HG02623 (cell line): ENCODE results near the gene MRPS11.
"Not testable (repeated sequence)": the region's sequence is repeated elsewhere in the genome, so short reads cannot be mapped to it uniquely, and the experiment has no call there.

Source experiments
- ATAC-seq: cut with Tn5 transposase; IDR thresholded peaks from one replicate; pipeline ENCODE4 v1.9.1; 2021; ENCODE audit warnings: moderate library complexity; ENCODE audit not compliant: unreplicated experiment

Gene MRPS11

GRCh38 chr15:88454867-88455810 is 12.4 kb upstream of the MRPS11 start:
- peak; percentile 90 for ATAC-seq

- no peak for ATAC-seq
Measured at GRCh38 chr15:88456733-88457132, 10.8 kb upstream of the MRPS11 start.

GRCh38 chr15:88463870-88464532 is 3.5 kb upstream of the MRPS11 start:
- no peak for ATAC-seq

- no peak for ATAC-seq
Measured at GRCh38 chr15:88465633-88466224, 1.8 kb upstream of the MRPS11 start.

GRCh38 chr15:88467935-88468528 is 524 bp downstream of the MRPS11 start:
- no peak for ATAC-seq

GRCh38 chr15:88468721-88469120 is 1.2 kb downstream of the MRPS11 start:
- not testable (repeated sequence) for ATAC-seq

GRCh38 chr15:88469321-88469720 is 1.8 kb downstream of the MRPS11 start:
- ATAC-seq, result no peak

- ATAC-seq, result no peak
Measured at GRCh38 chr15:88470625-88471372, 3.3 kb downstream of the MRPS11 start.

GRCh38 chr15:88472225-88472624 is 4.7 kb downstream of the MRPS11 start:
- ATAC-seq, result no peak

GRCh38 chr15:88473661-88474293 is 6.3 kb downstream of the MRPS11 start:
- not testable (repeated sequence) for ATAC-seq

- ATAC-seq, result no peak
Measured at GRCh38 chr15:88476635-88477060, 9.1 kb downstream of the MRPS11 start.

- no peak for ATAC-seq
Measured at GRCh38 chr15:88477126-88477525, 9.6 kb downstream of the MRPS11 start.

- ATAC-seq, result no peak
Measured at GRCh38 chr15:88477904-88478303, 10.4 kb downstream of the MRPS11 start.

GRCh38 chr15:88479169-88479568 is 11.7 kb downstream of the MRPS11 start:
- ATAC-seq, result no peak

- no peak for ATAC-seq
Measured at GRCh38 chr15:88480981-88481380, 13.5 kb downstream of the MRPS11 start.

GRCh38 chr15:88482263-88482662 is 14.8 kb downstream of the MRPS11 start:
- ATAC-seq, result no peak

- ATAC-seq, result no peak
Measured at GRCh38 chr15:88484682-88485331, 17.3 kb downstream of the MRPS11 start.

- no peak for ATAC-seq
Measured at GRCh38 chr15:88487178-88487795, 19.8 kb downstream of the MRPS11 start.
